MCF 10A (cell line): ENCODE measurements around the gene PTTG1IP. TPM values are rescaled to one million over a fixed set of nuclear protein-coding genes. Genes with fewer than 3 reads are reported as not detected.

Experiments
- BruUV-seq: library from RNA; stranded (reverse); fragments of 400-500 nt; replicated peaks from 2 replicates; lab custom pipeline; 2021; lab: Mats Ljungman, UMichigan
- CTCF ChIA-PET: fragments of 300-600 bp; sonication (Branson Sonifier 250); formaldehyde crosslinking; extraction: SDS; loops from one replicate; lab custom pipeline; 2021; ENCODE audit warnings: antibody characterized with exemption, inconsistent platforms; lab: Yijun Ruan, JAX
- POLR2A ChIA-PET: fragments of 300-600, 350-650 bp; sonication (Branson Sonifier 250); formaldehyde crosslinking; extraction: SDS; loops from one replicate; lab custom pipeline; 2020; ENCODE audit warnings: antibody characterized with exemption, inconsistent platforms; lab: Yijun Ruan, JAX
- DNase-seq: peaks from one replicate; pipeline ENCODE4 v3.0.0-alpha.2; 2018; ENCODE audit not compliant: unreplicated experiment
- H3K27ac Mint-ChIP-seq: one replicate; pipeline ENCODE4 v1.8.0; 2022; ENCODE audit warnings: mild to moderate bottlenecking, low read depth, mixed read lengths; ENCODE audit not compliant: unreplicated experiment
- H3K27me3 Mint-ChIP-seq: one replicate; pipeline ENCODE4 v1.8.0; 2022; ENCODE audit warnings: mixed read lengths; ENCODE audit not compliant: insufficient read depth, unreplicated experiment
- H3K36me3 Mint-ChIP-seq: one replicate; pipeline ENCODE4 v1.8.0; 2022; ENCODE audit warnings: mild to moderate bottlenecking, moderate library complexity, mixed read lengths; ENCODE audit not compliant: insufficient read depth, unreplicated experiment
- H3K4me1 Mint-ChIP-seq: one replicate; pipeline ENCODE4 v1.8.0; 2022; ENCODE audit warnings: mixed read lengths; ENCODE audit not compliant: insufficient read depth, unreplicated experiment
- H3K4me3 Mint-ChIP-seq: one replicate; pipeline ENCODE4 v1.8.0; 2022; ENCODE audit warnings: mild to moderate bottlenecking, moderate library complexity, mixed read lengths; ENCODE audit not compliant: unreplicated experiment
- H3K9me3 Mint-ChIP-seq: one replicate; pipeline ENCODE4 v1.8.0; 2022; ENCODE audit warnings: mixed read lengths; ENCODE audit not compliant: unreplicated experiment
- intact Hi-C: fragments of 100-400 bp; cut with micrococcal nuclease; formaldehyde crosslinking; loops from 2 replicates; pipeline ENCODE4 v1.14.1; 2022
- total RNA-seq: library from RNA; stranded (reverse); gene quantifications from 2 replicates; pipeline ENCODE4 v1.2.3, GENCODE V29; 2022
- TF ChIP-seq, protein P1 (sequence below): fragments of 200-600 bp; IDR thresholded peaks from one replicate; pipeline ENCODE4 v1.8.0; 2022; ENCODE audit warnings: antibody characterized with exemption, mild to moderate bottlenecking; ENCODE audit not compliant: unreplicated experiment

The PTTG1IP gene
- total RNA-seq, 1 experiment from 2014 or later: 338 TPM

DNA sequence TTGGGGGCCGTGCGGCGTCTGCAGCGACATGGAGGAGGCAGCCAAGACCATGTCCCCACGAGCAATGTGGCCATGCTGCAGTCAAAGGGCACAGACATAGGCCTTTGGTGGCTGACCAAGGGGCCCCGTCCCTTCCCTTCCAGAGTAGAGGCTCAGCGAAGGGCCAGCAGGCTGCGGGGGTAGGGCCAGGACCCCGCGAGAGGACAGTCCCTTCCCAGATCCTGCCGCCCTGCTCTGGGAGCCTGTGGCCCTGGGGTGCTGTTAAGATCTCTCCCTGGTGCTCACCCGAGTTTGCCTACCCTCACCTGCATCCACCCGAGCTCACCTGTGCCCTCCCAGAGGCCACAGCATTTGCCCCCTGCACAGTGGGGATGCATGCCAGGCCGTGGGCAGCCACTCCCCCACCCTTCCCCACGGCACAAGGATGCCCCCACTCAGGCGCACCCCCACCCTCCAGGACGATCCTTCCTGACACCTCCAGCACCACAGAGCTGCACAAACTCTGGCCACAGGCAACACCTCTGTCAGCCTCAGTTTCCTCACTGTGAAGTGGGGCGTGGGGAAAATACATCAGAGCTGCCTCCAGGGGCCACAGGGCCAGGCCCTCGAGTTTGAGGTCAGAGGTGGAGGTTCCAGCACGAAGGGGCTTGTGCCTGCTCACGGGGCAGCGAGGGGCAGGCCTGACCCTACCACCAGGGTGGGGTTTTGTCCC lies 31.7 kb upstream of the PTTG1IP start:
- CTCF ChIA-PET: interaction anchor here (0.6 to 0.7 kb wide), 2 partner anchors 11 to 562 kb away, joined by 3 to 4 read pairs; no protein-coding TSS in a partner anchor

DNA sequence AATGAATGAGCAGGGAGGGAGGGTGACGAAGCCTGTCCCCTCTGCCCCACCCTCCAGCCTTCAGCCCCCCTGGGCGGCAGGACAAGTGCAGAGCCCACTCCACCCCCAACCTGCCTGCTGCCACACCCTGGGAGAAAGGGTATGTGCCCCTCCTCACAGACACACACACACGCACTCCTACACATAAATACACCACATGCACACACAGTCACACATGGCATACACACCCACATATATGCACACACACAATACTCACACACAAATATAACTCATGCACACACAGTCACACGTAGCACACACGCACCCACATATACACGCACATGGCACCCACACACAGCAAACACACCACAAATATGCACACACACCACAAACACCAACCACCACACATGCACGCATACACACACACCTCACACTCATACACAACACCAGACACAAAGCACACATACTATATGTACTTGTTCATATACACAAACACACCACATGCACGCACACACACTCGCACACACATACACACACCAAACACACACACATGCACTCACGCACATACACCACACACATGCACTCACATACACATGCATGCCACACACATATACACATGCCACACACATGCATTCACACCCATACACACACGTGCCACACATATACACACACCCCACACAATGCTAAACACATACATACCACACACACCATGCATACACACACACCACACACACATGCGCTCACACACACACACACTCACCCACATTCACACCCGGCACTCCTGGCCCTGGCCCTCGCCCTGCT lies 30.8 kb upstream of the PTTG1IP start:
- intact Hi-C loops: no loop called here
- H3K9me3 Mint-ChIP-seq: no peaks in the 10 kb centered on the region
- TF ChIP-seq, protein P1, sequence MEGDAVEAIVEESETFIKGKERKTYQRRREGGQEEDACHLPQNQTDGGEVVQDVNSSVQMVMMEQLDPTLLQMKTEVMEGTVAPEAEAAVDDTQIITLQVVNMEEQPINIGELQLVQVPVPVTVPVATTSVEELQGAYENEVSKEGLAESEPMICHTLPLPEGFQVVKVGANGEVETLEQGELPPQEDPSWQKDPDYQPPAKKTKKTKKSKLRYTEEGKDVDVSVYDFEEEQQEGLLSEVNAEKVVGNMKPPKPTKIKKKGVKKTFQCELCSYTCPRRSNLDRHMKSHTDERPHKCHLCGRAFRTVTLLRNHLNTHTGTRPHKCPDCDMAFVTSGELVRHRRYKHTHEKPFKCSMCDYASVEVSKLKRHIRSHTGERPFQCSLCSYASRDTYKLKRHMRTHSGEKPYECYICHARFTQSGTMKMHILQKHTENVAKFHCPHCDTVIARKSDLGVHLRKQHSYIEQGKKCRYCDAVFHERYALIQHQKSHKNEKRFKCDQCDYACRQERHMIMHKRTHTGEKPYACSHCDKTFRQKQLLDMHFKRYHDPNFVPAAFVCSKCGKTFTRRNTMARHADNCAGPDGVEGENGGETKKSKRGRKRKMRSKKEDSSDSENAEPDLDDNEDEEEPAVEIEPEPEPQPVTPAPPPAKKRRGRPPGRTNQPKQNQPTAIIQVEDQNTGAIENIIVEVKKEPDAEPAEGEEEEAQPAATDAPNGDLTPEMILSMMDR: no peak
- ChIA-PET POLR2A (no interaction called here), CTCF (no interaction called here)
- H3K4me1 Mint-ChIP-seq: no peaks in the 10 kb centered on the region
- no peak overlapping the region for H3K27ac Mint-ChIP-seq
- H3K27me3 Mint-ChIP-seq: no peaks in the 10 kb centered on the region
- DNase-seq: no peak
- H3K36me3 Mint-ChIP-seq: peaks cover 8% of the 10 kb centered on the region
- BruUV-seq: no TSS peak
- H3K4me3 Mint-ChIP-seq: no peak overlapping the region

More for the DNA sequence above, 31.7 kb upstream of the PTTG1IP start:
- Mint-ChIP-seq H3K4me1 (no peaks in the 10 kb centered on the region), H3K27me3 (no peaks in the 10 kb centered on the region), H3K36me3 (peaks cover 8% of the 10 kb centered on the region), H3K4me3 (no peak overlapping the region), H3K27ac (no peak overlapping the region), H3K9me3 (no peaks in the 10 kb centered on the region)
- TF ChIP-seq, protein P1: no peak
- no peak for DNase-seq
- POLR2A ChIA-PET: no interaction called here
- no TSS peak for BruUV-seq
- intact Hi-C loops: no loop called here

DNA sequence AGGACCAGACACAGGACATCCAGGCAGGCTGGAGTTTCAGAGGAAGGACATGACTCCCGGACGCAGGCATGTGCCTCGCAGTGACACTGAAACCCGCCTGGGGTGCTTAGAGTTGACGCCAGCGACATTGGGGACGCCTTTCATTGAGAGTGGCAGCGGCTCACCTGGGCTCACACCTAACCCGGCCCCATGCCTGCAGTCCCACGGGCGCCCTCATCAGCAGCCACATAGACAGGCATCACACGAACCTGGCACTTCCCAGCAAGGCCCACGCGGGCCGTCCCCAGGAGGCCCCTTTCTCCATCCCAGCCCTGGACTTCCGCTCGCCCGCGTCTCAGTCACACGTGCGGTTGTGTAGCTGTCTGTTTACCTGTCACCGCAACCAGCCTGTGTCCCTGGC lies 30.2 kb upstream of the PTTG1IP start:
- no TSS peak for BruUV-seq
- POLR2A ChIA-PET: no interaction called here
- intact Hi-C loops: no loop called here
- TF ChIP-seq, protein P1: no peak
- no peak for DNase-seq
- Mint-ChIP-seq H3K4me1 (no peaks in the 10 kb centered on the region), H3K4me3 (no peak overlapping the region), H3K36me3 (peaks cover 8% of the 10 kb centered on the region), H3K9me3 (no peaks in the 10 kb centered on the region), H3K27me3 (no peaks in the 10 kb centered on the region), H3K27ac (no peak overlapping the region)
- CTCF ChIA-PET: no interaction called here

DNA sequence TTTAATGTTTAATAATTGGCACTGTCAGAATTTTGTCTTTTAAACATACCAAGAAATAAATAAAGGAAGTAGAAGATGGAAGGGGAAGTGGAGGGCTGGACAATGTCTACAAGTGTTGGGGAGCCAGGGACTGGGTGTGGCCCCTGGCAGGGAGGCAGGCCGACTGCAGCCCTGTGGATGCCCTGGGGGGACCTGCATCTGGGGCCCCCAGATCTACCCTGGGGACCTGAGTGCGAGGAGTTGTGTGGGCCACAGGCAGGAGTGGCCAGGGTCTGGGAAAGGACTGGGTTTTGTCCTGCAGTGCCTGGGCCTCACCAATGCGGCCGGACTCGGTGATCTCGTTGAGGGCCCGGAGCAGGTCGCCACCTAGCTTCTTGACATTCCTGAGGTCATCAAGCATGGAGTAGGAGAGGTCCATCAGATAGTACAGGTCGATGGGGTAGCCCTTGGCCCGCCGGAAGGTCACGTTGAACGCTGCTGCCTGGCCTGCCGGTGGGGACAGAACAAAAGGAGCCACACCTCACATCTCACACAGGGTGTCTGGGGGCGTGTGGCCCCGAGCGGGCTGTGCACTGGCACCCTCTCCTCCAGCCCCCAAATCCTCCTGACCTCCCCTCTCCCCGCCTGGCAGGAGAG lies 29.7 kb upstream of the PTTG1IP start:
- intact Hi-C loops: no loop called here
- TF ChIP-seq, protein P1: no peak
- Mint-ChIP-seq H3K4me1 (no peaks in the 10 kb centered on the region), H3K27me3 (no peaks in the 10 kb centered on the region), H3K9me3 (no peaks in the 10 kb centered on the region), H3K4me3 (no peak overlapping the region), H3K36me3 (peaks cover 8% of the 10 kb centered on the region), H3K27ac (no peak overlapping the region)
- no peak for DNase-seq
- ChIA-PET CTCF (no interaction called here), POLR2A (no interaction called here)
- no TSS peak for BruUV-seq
